Measurements from ENCODE around the gene SUMF1.

The SUMF1 gene

GRCh38 chr3:4375911-4376310, 91.2 kb downstream of the SUMF1 start:
- DNase-seq, result no peak

GRCh38 chr3:4373669-4374068, 93.4 kb downstream of the SUMF1 start:
- DNase-seq, result no peak

- no peak for DNase-seq
These were observed 104.5 kb downstream of the SUMF1 start for GRCh38 chr3:4362523-4362922.

GRCh38 chr3:4360817-4361216, 106.3 kb downstream of the SUMF1 start:
- no peak for DNase-seq

GRCh38 chr3:4359805-4360502, 107.1 kb downstream of the SUMF1 start:
- DNase-seq, result no peak

GRCh38 chr3:4358273-4358672, 108.8 kb downstream of the SUMF1 start:
- no peak for DNase-seq

GRCh38 chr3:4356546-4357410, 110.3 kb downstream of the SUMF1 start:
- DNase-seq, result no peak

- DNase-seq, result no peak
These were observed 110.9 kb downstream of the SUMF1 start for GRCh38 chr3:4356220-4356540.

GRCh38 chr3:4355401-4356219, 111.5 kb downstream of the SUMF1 start:
- DNase-seq, result no peak

- DNase-seq, result no peak
These were observed 115.2 kb downstream of the SUMF1 start for GRCh38 chr3:4351872-4352271.

- DNase-seq, result no peak
These were observed 115.8 kb downstream of the SUMF1 start for GRCh38 chr3:4351164-4351855.

GRCh38 chr3:4350789-4351163, 116.3 kb downstream of the SUMF1 start:
- DNase-seq, result peak; percentile 3

- no peak for DNase-seq
These were observed 123.8 kb downstream of the SUMF1 start for GRCh38 chr3:4343258-4343657.

GRCh38 chr3:4341336-4341675, 125.8 kb downstream of the SUMF1 start:
- DNase-seq, result no peak

GRCh38 chr3:4340411-4341335, 126.4 kb downstream of the SUMF1 start:
- DNase-seq, result no peak

- no peak for DNase-seq
These were observed 127.0 kb downstream of the SUMF1 start for GRCh38 chr3:4340077-4340410.

GRCh38 chr3:4338751-4339150, 128.3 kb downstream of the SUMF1 start:
- no peak for DNase-seq

- no peak for DNase-seq
These were observed 130.1 kb downstream of the SUMF1 start for GRCh38 chr3:4336850-4337546.

- DNase-seq, result no peak
These were observed 131.1 kb downstream of the SUMF1 start for GRCh38 chr3:4335840-4336562.

- DNase-seq, result no peak
These were observed 132.5 kb downstream of the SUMF1 start for GRCh38 chr3:4334548-4334947.

GRCh38 chr3:4332991-4333390, 134.1 kb downstream of the SUMF1 start:
- DNase-seq, result no peak

Data from NK-92 treated with Interleukin-12 subunit alpha and Interleukin-12 subunit beta, amount 100 ng/mL, for 24 hours (cell line).